ENCODE results near the gene NEUROG2. TPM values are rescaled to one million over a fixed set of nuclear protein-coding genes. Genes with fewer than 3 reads are reported as not detected.
"Not testable (repeated sequence)": the region's sequence is repeated elsewhere in the genome, so short reads cannot be mapped to it uniquely, and the experiment has no call there.

NEUROG2 gene
- total RNA-seq, 1 donor from 2014 or later, result not detected

- DNase-seq, result no peak
Observed at GRCh38 chr4:112520598-112521122, 4.7 kb upstream of the NEUROG2 start.

GRCh38 chr4:112519689-112520597 is 4.0 kb upstream of the NEUROG2 start:
- no peak for DNase-seq

GRCh38 chr4:112518675-112519074 is 2.7 kb upstream of the NEUROG2 start:
- no peak for DNase-seq

- no peak for DNase-seq
Observed at GRCh38 chr4:112517911-112518310, 1.9 kb upstream of the NEUROG2 start.

- no peak for DNase-seq
Observed at GRCh38 chr4:112517067-112517634, 1.2 kb upstream of the NEUROG2 start.

GRCh38 chr4:112516471-112517066 is 589 bp upstream of the NEUROG2 start:
- peak; percentile 23 for DNase-seq

GRCh38 chr4:112515198-112516065 is 548 bp downstream of the NEUROG2 start:
- peak; percentile 52 for DNase-seq

- peak; percentile 27 for DNase-seq
Observed at GRCh38 chr4:112514647-112515197, 1.3 kb downstream of the NEUROG2 start.

- no peak for DNase-seq
Observed at GRCh38 chr4:112513971-112514646, 1.9 kb downstream of the NEUROG2 start.

GRCh38 chr4:112511803-112512118 is 4.2 kb downstream of the NEUROG2 start:
- no peak for DNase-seq

GRCh38 chr4:112511093-112511802 is 4.7 kb downstream of the NEUROG2 start:
- no peak for DNase-seq

- DNase-seq, result no peak
Observed at GRCh38 chr4:112510291-112511092, 5.5 kb downstream of the NEUROG2 start.

GRCh38 chr4:112509243-112510141 is 6.5 kb downstream of the NEUROG2 start:
- DNase-seq, result peak; percentile 15

GRCh38 chr4:112508356-112508755 is 7.6 kb downstream of the NEUROG2 start:
- DNase-seq, result no peak

GRCh38 chr4:112504807-112505206 is 11.2 kb downstream of the NEUROG2 start:
- no peak for DNase-seq

- DNase-seq, result no peak
Observed at GRCh38 chr4:112502871-112503270, 13.1 kb downstream of the NEUROG2 start.

- DNase-seq, result no peak
Observed at GRCh38 chr4:112492321-112492720, 23.7 kb downstream of the NEUROG2 start.

GRCh38 chr4:112490808-112491207 is 25.2 kb downstream of the NEUROG2 start:
- DNase-seq, result not testable (repeated sequence)

- DNase-seq, result no peak
Observed at GRCh38 chr4:112485930-112486329, 30.1 kb downstream of the NEUROG2 start.
